T-helper 2 cell treated with Interferon-gamma antibody and Interleukin-4, amounts not matched to agents 5 μg/mL and 100 μg/mL, for 36 hours (primary cell): ENCODE data around the gene CSNK2A1.

Experiments
- DNase-seq: peaks from one replicate; pipeline ENCODE4 v3.0.0; 2021; ENCODE audit warnings: low spot score
- H3K27ac Mint-ChIP-seq: one replicate; pipeline ENCODE4 v1.8.0; 2021; ENCODE audit warnings: mild to moderate bottlenecking, mixed read lengths
- H3K27me3 Mint-ChIP-seq: one replicate; pipeline ENCODE4 v1.8.0; 2021; ENCODE audit warnings: low read depth, mixed read lengths
- H3K36me3 Mint-ChIP-seq: one replicate; pipeline ENCODE4 v1.8.0; 2021; ENCODE audit warnings: low read depth, mixed read lengths
- H3K4me1 Mint-ChIP-seq: one replicate; pipeline ENCODE4 v1.8.0; 2021; ENCODE audit warnings: low read depth, mixed read lengths
- H3K4me3 Mint-ChIP-seq: one replicate; pipeline ENCODE4 v1.8.0; 2022; ENCODE audit warnings: mild to moderate bottlenecking, moderate library complexity, mixed read lengths
- H3K9me3 Mint-ChIP-seq: one replicate; pipeline ENCODE4 v1.8.0; 2021; ENCODE audit warnings: mixed read lengths

The CSNK2A1 gene

DNA sequence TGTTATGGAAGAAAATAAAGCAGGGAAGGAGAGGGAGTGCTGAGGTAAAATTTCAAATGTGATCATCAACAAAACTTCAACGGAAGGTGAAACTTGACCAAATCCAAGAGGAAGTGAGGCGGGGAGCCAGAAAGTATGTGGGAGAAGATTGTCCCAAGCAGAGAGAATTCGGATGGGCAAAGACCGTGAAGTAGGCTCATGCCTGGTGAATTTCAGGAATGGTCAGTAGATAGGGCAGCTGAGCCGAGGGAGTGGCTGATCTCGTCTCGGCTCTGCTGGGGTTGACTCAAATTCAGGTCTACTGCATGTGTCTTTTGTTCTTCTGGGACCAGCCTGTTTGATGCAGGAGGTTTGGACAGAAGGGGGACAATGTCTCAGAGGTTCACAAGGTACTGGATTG, 7.0 kb upstream of the CSNK2A1 start:
- H3K4me3 Mint-ChIP-seq, result no peak overlapping the region
- no peaks in the 10 kb centered on the region for H3K9me3 Mint-ChIP-seq
- DNase-seq, result no peak
- no peaks in the 10 kb centered on the region for H3K4me1 Mint-ChIP-seq
- H3K27me3 Mint-ChIP-seq, result peaks cover 41% of the 10 kb centered on the region
- H3K27ac Mint-ChIP-seq, result no peak overlapping the region
- no peaks in the 10 kb centered on the region for H3K36me3 Mint-ChIP-seq

DNA sequence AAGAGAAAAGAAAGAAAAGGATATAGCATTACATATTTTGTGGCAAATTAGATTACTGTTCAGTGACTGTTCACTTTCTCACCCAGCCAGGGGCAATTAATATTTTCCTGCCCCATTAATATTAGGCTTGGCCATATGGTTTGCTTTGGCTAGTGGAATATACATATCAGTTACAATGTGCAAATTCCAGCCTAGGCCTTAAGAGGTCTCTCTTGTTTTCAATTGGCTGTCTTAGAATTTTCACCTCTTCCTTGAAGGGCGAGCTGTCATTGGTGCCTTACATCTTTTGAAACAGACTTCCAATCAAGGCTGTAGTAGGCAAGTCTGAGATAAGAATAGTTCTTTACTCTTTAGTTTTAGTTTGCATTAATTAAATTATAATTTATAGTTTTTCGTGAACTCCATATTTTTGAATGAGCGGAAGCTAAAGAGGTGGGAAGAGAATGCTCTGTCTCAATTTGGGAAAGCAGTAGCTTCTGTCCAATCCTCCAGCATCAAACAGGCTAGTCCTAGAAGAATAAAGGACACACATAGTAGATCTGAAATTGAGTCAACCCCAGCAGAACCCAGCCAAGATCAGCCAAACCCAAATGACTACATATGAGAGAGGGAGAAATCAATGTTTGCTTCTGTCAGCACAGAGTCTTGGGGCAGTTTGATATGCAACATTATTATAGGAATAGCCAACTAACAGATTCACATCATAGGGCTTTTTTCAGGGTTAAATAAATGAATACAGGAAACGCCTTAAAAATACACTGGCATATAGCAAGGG, 6.3 kb upstream of the CSNK2A1 start:
- no peak for DNase-seq
- Mint-ChIP-seq H3K4me3 (no peak overlapping the region), H3K9me3 (no peaks in the 10 kb centered on the region), H3K27ac (no peak overlapping the region), H3K36me3 (no peaks in the 10 kb centered on the region), H3K27me3 (peaks cover 39% of the 10 kb centered on the region), H3K4me1 (no peaks in the 10 kb centered on the region)

DNA sequence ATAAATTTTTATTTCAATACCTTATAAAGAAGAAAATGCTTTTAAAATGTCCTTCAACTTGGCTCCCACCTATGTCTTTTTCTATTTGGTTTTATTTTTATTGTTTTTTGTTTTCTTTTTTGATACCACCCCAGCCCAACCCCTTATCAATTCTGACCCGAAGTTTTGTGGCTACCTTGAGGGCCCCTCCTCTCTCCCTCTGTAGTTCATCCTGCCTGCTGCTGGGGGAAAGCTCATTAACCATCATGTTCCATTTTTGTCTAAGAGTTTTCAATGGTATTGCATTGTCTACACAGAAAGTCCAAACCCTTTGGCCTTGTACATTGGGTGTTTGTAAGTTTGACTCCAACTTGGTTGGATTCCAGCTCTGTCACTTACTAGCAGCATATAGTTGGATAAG, 5.3 kb upstream of the CSNK2A1 start:
- DNase-seq, result no peak
- Mint-ChIP-seq H3K27me3 (peaks cover 33% of the 10 kb centered on the region), H3K36me3 (peaks cover 4% of the 10 kb centered on the region), H3K4me1 (peaks cover 6% of the 10 kb centered on the region), H3K27ac (no peak overlapping the region), H3K9me3 (peaks cover 9% of the 10 kb centered on the region), H3K4me3 (no peak overlapping the region)

DNA sequence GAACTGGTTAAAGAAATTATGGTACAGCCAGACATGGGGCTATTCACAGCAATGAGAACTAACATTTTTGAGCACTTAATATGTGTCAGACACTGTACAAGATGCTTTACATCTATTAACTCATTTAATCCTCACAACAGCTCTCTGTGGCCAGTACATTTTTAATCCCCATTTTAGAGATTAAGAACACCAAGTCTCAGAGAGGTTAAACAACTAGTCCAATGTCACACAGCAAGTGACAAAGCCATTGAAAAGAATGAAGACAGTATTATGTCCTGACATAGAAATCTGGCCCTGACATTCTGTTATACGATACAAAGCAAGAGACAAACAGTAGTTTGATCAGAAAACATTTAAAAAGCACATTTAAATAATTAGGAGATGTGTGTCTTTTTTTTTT, 3.8 kb upstream of the CSNK2A1 start:
- H3K4me1 Mint-ChIP-seq, result peaks cover 12% of the 10 kb centered on the region

DNA sequence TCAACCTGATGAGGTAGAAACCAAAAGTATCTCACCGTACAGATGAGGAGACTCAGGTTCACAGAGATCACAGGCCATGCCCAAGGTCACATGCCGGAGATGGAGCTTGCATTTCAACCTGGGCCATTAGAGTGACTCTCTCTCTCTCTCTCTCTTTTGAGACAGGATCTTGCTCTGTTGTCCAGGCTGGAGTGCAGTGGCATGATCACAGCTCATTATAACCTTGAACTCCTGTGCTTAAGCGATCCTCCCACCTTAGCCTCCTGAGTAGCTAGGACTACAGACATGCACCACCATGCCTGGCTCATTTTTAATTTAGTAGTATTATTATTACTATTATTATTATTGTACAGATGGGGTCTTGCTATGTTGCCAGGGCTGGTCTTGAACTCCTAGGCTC, 2.8 kb upstream of the CSNK2A1 start:
- peaks cover 17% of the 10 kb centered on the region for H3K9me3 Mint-ChIP-seq
- DNase-seq, result no peak
- H3K36me3 Mint-ChIP-seq, result peaks cover 18% of the 10 kb centered on the region
- no peak overlapping the region for H3K27ac Mint-ChIP-seq
- peaks cover 22% of the 10 kb centered on the region for H3K27me3 Mint-ChIP-seq
- no peak overlapping the region for H3K4me3 Mint-ChIP-seq
- H3K4me1 Mint-ChIP-seq, result peaks cover 17% of the 10 kb centered on the region

More for the DNA sequence above, 3.8 kb upstream of the CSNK2A1 start:
- Mint-ChIP-seq H3K36me3 (peaks cover 11% of the 10 kb centered on the region), H3K4me3 (no peak overlapping the region), H3K27ac (no peak overlapping the region), H3K27me3 (peaks cover 29% of the 10 kb centered on the region), H3K9me3 (peaks cover 12% of the 10 kb centered on the region)
- no peak for DNase-seq

DNA sequence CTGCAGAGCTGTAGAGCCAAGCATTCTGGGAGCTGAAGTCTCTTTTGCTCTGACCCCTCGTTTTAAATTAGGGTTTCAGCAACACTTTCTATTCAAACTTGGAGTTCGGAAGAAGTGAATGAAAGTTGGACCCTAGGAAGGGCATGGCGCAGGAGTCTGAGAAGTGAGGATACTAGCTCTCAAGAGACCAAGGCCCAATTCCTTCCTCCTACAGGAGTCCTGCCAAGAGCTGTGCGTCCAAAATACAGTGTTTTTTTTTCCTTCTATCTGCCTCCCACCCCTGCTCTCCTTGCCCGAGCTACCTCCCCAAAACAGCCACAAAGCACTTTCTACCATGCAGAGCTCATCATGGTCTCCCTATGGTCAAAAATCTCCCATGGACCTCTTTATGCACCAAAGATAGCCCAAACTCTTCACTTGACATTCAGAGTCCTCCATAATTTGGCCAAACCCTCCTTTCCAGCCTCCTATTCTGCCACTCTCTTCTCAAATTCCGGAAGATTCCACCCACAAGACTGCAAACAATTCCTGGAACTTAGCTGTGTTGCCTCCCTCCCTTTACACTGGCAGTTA, 649 bp upstream of the CSNK2A1 start:
- Mint-ChIP-seq H3K27ac (peak overlapping the region; percentile 93), H3K27me3 (peaks cover 10% of the 10 kb centered on the region), H3K4me3 (peak overlapping the region; percentile 89), H3K9me3 (peaks cover 24% of the 10 kb centered on the region), H3K36me3 (peaks cover 37% of the 10 kb centered on the region), H3K4me1 (peaks cover 24% of the 10 kb centered on the region)
- no peak for DNase-seq

DNA sequence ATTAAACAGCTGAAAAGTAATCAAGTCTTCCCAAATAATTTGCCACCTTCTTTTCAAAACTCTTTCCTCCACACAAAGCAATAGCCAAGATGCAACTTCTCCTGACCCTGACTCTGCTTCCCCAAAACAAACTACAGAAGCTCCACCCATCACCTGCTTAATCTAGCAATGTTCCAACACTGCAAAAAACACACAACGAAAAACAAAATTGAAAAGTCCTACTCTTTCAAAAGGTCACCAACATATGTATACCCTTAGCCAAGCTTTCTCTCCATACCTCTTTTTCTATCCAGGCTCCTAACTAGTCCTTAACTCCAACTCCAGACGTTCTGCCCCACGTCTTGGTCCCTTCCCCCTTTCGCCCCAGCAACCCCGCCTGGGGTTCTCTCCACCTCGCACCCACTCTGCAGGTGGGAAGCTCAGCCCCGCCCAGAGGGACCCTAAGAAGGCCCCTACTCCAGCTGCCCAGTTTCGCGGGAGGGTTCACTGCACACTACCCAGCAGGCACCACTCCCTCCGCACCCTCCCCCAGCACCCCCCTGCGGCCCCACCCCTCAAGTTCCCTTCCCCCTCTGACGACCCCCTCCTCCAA, 717 bp downstream of the CSNK2A1 start:
- H3K4me1 Mint-ChIP-seq, result peaks cover 34% of the 10 kb centered on the region
- H3K9me3 Mint-ChIP-seq, result peaks cover 24% of the 10 kb centered on the region
- H3K36me3 Mint-ChIP-seq, result peaks cover 43% of the 10 kb centered on the region
- DNase-seq, result peak; percentile 10
- peaks cover 10% of the 10 kb centered on the region for H3K27me3 Mint-ChIP-seq
- peak overlapping the region; percentile 93 for H3K27ac Mint-ChIP-seq
- peak overlapping the region; percentile 89 for H3K4me3 Mint-ChIP-seq

DNA sequence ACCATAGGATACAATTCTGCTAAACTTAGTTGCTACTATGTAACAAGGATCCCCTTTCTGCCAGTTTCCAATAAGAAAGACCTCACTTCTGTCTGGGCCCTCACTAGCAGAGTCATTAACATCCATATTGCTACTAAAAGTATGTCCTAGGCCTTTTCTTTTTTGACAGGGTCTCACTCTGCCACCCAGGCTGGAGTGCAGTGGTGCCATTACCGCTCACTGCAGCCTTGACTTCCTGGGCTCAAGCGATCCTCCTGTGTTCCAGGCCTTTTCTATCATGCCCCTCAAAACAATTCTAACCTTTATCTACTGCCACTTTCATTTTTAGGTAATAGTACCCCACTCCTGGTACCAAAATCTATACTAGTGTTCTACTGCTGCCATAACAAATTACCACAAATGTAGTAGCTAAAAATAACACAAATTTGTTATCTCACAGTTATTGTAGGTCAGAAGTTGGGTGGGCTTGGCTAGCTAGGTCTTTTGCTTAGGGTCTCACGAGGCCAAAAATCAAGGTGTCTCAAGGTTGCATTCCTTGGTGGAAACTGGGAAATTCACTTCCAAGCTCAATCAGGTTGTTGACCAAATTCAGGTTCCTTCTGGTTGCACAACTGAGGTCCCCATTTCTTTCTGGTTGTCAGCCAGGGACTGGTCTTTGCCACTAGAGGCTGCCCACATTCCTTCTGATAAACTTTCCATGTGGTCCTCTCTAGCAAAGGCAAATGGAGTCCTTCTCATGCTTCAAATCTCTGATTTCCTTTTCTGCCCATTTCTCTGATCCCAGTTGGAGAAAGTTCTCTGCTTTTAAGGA, 3.0 kb downstream of the CSNK2A1 start:
- peaks cover 24% of the 10 kb centered on the region for H3K9me3 Mint-ChIP-seq
- peaks cover 42% of the 10 kb centered on the region for H3K4me1 Mint-ChIP-seq
- H3K36me3 Mint-ChIP-seq, result peaks cover 44% of the 10 kb centered on the region
- peaks cover 2% of the 10 kb centered on the region for H3K27me3 Mint-ChIP-seq
- H3K27ac Mint-ChIP-seq, result no peak overlapping the region
- no peak overlapping the region for H3K4me3 Mint-ChIP-seq
- no peak for DNase-seq

DNA sequence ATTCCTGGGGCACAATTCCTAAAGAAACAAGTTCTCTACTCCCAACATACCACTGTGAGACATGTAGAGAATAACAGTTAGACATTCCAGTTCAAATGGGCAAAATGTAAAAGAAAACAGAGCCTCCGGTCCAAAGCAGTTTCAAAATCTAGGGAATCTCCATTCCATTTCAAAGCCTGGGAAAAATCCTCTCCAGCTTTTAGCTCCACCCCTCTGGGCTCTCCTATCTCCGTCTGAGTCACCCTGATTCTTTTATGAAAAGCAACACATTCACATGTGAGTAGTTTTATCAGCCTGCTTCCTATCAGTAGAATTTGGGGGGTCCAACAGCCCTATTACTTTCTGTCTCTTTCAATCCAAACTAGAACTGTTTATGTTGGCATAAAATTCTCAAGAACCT, 3.7 kb downstream of the CSNK2A1 start:
- Mint-ChIP-seq H3K4me3 (no peak overlapping the region), H3K27me3 (no peaks in the 10 kb centered on the region), H3K36me3 (peaks cover 46% of the 10 kb centered on the region), H3K27ac (no peak overlapping the region), H3K4me1 (peaks cover 42% of the 10 kb centered on the region), H3K9me3 (peaks cover 24% of the 10 kb centered on the region)
- DNase-seq, result no peak

DNA sequence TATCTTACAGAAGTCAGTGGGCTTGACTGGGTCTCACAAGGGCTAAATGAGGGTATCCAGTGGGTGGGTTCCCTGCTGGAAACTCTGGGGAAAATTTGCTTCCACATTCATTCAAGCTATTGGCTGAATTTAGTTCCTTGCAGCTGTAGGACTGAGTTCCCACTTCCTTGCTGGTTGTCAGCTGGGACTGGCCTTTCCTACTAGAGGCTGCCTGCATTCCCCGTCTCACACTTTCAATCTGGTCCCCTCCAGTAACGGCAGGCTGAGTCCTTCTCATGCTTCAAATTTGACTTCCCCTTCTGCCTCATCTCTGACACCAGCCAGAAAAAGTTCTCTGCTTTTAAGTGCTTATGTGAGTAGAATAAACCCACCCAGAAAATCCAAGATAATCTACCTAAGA, 4.4 kb downstream of the CSNK2A1 start:
- H3K36me3 Mint-ChIP-seq, result peaks cover 42% of the 10 kb centered on the region
- DNase-seq, result no peak
- H3K4me1 Mint-ChIP-seq, result peaks cover 37% of the 10 kb centered on the region
- H3K27ac Mint-ChIP-seq, result no peak overlapping the region
- no peak overlapping the region for H3K4me3 Mint-ChIP-seq
- peaks cover 18% of the 10 kb centered on the region for H3K9me3 Mint-ChIP-seq
- no peaks in the 10 kb centered on the region for H3K27me3 Mint-ChIP-seq

DNA sequence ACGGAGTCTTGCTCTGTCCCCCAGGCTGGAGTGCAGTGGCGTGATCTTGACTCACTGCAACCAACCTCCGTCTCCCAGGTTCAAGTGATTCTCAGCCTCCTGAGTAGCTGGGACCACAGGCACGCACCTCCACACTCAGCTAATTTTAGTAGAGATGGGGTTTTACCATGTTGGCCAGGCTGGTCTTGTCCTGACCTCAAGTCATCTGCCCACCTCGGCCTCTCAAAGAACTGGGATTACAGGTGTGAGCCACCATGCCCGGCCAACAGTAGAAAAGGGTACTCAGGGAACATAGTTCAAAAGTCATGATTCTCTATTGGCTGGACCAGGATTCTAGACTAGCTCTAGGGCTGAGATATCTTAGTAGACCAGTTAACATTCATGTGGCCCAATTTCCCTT, 5.6 kb downstream of the CSNK2A1 start:
- Mint-ChIP-seq H3K27ac (no peak overlapping the region), H3K36me3 (peaks cover 44% of the 10 kb centered on the region), H3K4me1 (peaks cover 35% of the 10 kb centered on the region), H3K27me3 (no peaks in the 10 kb centered on the region), H3K9me3 (peaks cover 12% of the 10 kb centered on the region), H3K4me3 (no peak overlapping the region)
- DNase-seq, result no peak

DNA sequence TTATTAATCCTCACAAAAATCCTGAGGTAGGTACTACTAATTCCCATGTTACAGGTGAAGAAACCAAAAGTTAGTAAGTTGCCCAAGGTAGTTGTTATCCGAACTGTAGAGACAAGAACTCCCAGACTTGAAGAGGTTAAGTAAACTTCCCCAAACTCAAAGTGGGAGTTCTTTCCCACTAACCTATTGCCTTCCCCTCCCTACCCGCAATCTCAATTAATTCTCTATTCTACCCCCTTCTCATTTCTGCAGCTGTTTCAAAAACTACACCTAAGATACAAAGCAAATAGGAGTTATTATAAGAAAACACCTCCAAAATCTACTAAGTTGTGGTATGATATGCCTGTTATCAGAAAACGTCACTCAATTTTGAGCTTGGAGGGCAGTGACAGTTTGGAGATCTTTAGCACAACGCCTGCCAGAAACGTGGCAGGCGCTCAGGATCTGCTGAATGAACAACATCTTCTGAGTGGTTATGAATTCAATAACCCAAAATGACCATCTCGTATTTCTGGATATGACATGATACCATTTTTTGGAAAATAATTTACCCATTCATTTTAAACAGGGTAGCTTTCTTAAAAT, 7.1 kb downstream of the CSNK2A1 start:
- Mint-ChIP-seq H3K4me1 (peaks cover 26% of the 10 kb centered on the region), H3K4me3 (no peak overlapping the region), H3K27me3 (no peaks in the 10 kb centered on the region), H3K27ac (no peak overlapping the region), H3K9me3 (peaks cover 7% of the 10 kb centered on the region), H3K36me3 (peaks cover 39% of the 10 kb centered on the region)
- no peak for DNase-seq

DNA sequence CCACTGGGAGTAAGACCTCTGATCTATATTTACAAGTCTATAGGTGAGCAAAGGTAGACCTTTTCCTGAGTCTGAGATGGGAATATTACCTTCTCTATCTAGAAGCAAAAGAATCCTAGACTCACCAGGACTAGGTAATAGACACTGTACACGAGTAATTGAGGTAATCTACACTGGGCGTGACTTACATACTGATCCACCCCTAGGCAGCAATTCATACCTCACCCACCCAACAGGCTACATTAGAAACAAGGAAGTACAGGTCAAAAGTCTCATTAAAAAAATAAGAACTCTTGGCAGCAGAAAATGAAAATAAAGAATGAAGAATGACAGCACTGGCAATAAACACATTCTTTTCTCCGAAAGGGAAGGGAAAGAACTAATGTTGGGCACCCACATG, 7.6 kb downstream of the CSNK2A1 start:
- Mint-ChIP-seq H3K9me3 (peaks cover 6% of the 10 kb centered on the region), H3K27ac (no peak overlapping the region), H3K4me3 (no peak overlapping the region), H3K4me1 (peaks cover 26% of the 10 kb centered on the region), H3K27me3 (no peaks in the 10 kb centered on the region), H3K36me3 (peaks cover 35% of the 10 kb centered on the region)
- no peak for DNase-seq
